ENCODE data around the gene FGGY.

FGGY gene

GRCh38 chr1:59354709-59355337 lies 57.9 kb downstream of the FGGY start:
- no peak for DNase-seq

- no peak for DNase-seq
These were observed 58.5 kb downstream of the FGGY start for GRCh38 chr1:59355361-59355760.

- DNase-seq: no peak
These were observed 59.7 kb downstream of the FGGY start for GRCh38 chr1:59356627-59357026.

- no peak for DNase-seq
These were observed 60.9 kb downstream of the FGGY start for GRCh38 chr1:59357645-59358320.

GRCh38 chr1:59359325-59359724 lies 62.4 kb downstream of the FGGY start:
- no peak for DNase-seq

- DNase-seq: no peak
These were observed 63.3 kb downstream of the FGGY start for GRCh38 chr1:59360170-59360569.

GRCh38 chr1:59360729-59361128 lies 63.8 kb downstream of the FGGY start:
- DNase-seq: no peak

- DNase-seq: no peak
These were observed 64.9 kb downstream of the FGGY start for GRCh38 chr1:59361766-59362165.

- no peak for DNase-seq
These were observed 67.1 kb downstream of the FGGY start for GRCh38 chr1:59364037-59364436.

- DNase-seq: no peak
These were observed 69.5 kb downstream of the FGGY start for GRCh38 chr1:59366346-59366745.

- DNase-seq: no peak
These were observed 70.6 kb downstream of the FGGY start for GRCh38 chr1:59367301-59368007.

- no peak for DNase-seq
These were observed 71.2 kb downstream of the FGGY start for GRCh38 chr1:59368008-59368670.

GRCh38 chr1:59375321-59376220 lies 78.7 kb downstream of the FGGY start:
- no peak for DNase-seq

- no peak for DNase-seq
These were observed 80.5 kb downstream of the FGGY start for GRCh38 chr1:59377350-59377904.

GRCh38 chr1:59378621-59379370 lies 81.9 kb downstream of the FGGY start:
- DNase-seq: no peak

GRCh38 chr1:59379371-59379728 lies 82.5 kb downstream of the FGGY start:
- DNase-seq: no peak

- no peak for DNase-seq
These were observed 87.1 kb downstream of the FGGY start for GRCh38 chr1:59383963-59384362.

GRCh38 chr1:59384443-59384842 lies 87.5 kb downstream of the FGGY start:
- DNase-seq: no peak

- no peak for DNase-seq
These were observed 91.3 kb downstream of the FGGY start for GRCh38 chr1:59388191-59388590.

- DNase-seq: no peak
These were observed 93.0 kb downstream of the FGGY start for GRCh38 chr1:59389847-59390246.

- no peak for DNase-seq
These were observed 93.4 kb downstream of the FGGY start for GRCh38 chr1:59390307-59390706.
